ENCODE data around the gene FSIP1. TPM values are rescaled to one million over a fixed set of nuclear protein-coding genes. Genes with fewer than 3 reads are reported as not detected.

Gene FSIP1
- polyA plus RNA-seq, 2 of the 4 experiments (the other 2 are of a cell fraction), result 0.71 to 0.93 TPM

DNA sequence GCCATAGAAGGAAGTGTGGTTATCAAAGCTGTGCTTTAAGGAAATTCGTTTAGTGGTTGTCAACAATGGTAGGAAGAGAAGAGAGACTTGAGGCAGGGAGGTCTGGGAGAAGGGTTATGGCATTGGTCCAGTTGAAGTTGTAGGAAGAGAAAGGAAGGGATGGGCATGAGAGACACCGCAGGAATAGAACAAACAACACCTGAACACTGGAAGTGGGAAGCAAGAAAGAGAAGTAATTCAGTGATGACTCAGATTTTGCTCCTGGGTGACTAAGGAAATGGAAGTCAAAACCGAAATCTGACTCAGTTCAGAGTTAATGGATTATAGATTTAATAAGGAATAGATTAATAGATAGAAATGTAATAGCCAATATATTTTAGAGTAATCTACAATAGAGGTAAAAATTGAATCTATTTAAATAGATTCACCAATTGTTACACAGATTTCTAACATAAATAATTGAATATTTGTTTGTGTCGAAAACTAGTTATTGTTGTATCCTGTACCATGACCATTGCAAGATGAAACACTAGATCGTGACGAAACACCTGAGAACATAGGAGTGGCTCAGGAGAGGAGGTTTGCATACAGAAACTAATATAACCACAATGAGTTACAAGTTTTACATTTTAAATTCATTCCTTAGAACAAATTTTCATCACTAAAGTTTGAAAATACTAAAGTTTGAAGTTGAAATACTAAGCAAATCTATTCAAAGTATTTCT lies 165.7 kb downstream of the FSIP1 start:
- TF ChIP-seq GATA3 (IDR thresholded peaks at IDR 0.05; ENCODE audit: borderline replicate concordance) (no peak), FOSL2 (IDR thresholded peaks at IDR 0.05) (no peak), FOSL2 (CRISPR knock-in tag; IDR thresholded peaks at IDR 0.05) (peak; percentile 21; the same call in 1 of the 2 replicates)
- FAIRE-seq (no peak), DNase-seq (ENCODE audit: low read depth in 1 of 2, low spot score in 1 of 2) (no peak), ATAC-seq (no peak)
- H3K27ac ChIP-seq, result peak overlapping the region in 1 of 2 experiments; percentile 34; a peak in 1 of 6 replicates
- H3K4me1 ChIP-seq, result peaks cover 29% of the 10 kb centered on the region
- peaks cover 4% of the 10 kb centered on the region; the same call in 1 of the 3 replicates for H3K9me3 ChIP-seq
- POLR2A ChIA-PET, result no interaction called here
- CTCF ChIA-PET, result no interaction called here
- peak overlapping the region; percentile 26; the same call in 1 of the 3 replicates for H3K4me2 ChIP-seq
- H3K4me3 ChIP-seq, result no peak overlapping the region
- WGBS (ENCODE audit: missing lambda C conversion rate), result 46% methylated on average over 6 of the region's 6 CpGs

DNA sequence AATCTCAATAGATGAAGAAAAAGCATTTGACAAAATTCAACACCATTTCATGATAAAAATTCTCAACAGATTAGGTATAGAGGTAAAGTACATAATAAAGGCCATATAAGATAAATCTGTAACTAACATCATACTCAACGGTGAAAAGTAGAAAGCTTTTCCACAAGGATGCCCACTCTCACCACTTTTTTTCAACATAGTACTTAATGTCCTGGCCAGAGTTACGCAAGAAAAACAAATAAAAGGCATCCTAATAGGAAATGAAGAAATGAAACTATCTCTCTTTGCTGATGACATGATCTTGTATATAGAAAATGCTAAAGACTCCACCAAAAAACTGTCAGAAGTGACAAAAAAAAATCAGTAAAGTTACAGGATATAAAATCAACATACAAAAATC lies 168.8 kb downstream of the FSIP1 start:
- Histone ChIP-seq H3K9me3 (peaks cover 4% of the 10 kb centered on the region; the same call in 1 of the 3 replicates), H3K27ac (no peak overlapping the region), H3K4me1 (peaks cover 25% of the 10 kb centered on the region), H3K4me3 (no peak overlapping the region), H3K4me2 (no peak overlapping the region)
- CTCF ChIA-PET, result no interaction called here
- FAIRE-seq (no peak), ATAC-seq (no peak), DNase-seq (ENCODE audit: low read depth in 1 of 2, low spot score in 1 of 2) (no peak)
- POLR2A ChIA-PET, result no interaction called here
- TF ChIP-seq RCOR1 (IDR thresholded peaks at IDR 0.05; ENCODE audit: low read depth, low read length) (no peak), RNF2 (IDR thresholded peaks at IDR 0.05; ENCODE audit: borderline replicate concordance, low read depth) (no peak), ZC3H11A (IDR thresholded peaks at IDR 0.05) (no peak), NFE2L2 (conservative IDR thresholded peaks at IDR 0.05; ENCODE audit: low read length) (no peak), CBX2 (IDR thresholded peaks at IDR 0.05; ENCODE audit: borderline replicate concordance, low read depth) (no peak)
- TF ChIP-seq, protein P1, sequence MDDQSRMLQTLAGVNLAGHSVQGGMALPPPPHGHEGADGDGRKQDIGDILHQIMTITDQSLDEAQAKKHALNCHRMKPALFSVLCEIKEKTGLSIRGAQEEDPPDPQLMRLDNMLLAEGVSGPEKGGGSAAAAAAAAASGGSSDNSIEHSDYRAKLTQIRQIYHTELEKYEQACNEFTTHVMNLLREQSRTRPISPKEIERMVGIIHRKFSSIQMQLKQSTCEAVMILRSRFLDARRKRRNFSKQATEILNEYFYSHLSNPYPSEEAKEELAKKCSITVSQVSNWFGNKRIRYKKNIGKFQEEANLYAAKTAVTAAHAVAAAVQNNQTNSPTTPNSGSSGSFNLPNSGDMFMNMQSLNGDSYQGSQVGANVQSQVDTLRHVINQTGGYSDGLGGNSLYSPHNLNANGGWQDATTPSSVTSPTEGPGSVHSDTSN (IDR thresholded peaks at IDR 0.05), result no peak
- WGBS (ENCODE audit: missing lambda C conversion rate), result 94% methylated on average over 2 of the region's 2 CpGs

DNA sequence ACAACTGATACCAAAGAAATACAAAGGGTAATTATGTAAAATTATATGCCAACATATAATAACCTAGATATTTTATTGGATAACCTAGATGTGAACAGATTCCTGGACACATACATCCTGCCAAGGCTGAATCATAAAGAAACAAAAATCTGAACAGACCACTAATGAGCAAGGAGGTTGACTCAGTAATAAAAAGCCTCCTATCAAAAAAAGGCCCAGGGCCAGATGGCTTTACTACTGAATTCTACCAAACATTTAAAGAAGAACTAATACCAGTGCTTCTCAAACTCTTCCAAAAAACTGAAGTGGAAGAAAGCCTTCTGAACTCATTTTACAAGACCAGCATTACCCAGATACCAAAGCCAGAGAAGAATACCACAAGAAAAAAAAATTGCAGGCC lies 169.4 kb downstream of the FSIP1 start:
- CTCF ChIA-PET, result no interaction called here
- H3K4me1 ChIP-seq, result peaks cover 20% of the 10 kb centered on the region
- ATAC-seq, result no peak
- H3K4me3 ChIP-seq, result no peak overlapping the region
- TF ChIP-seq FOSL2 (IDR thresholded peaks at IDR 0.05), result no peak
- TF ChIP-seq FOSL2 (CRISPR knock-in tag; IDR thresholded peaks at IDR 0.05), result no peak
- no peak overlapping the region for H3K4me2 ChIP-seq
- no peak overlapping the region for H3K27ac ChIP-seq
- no peak for DNase-seq (ENCODE audit: low read depth in 1 of 2, low spot score in 1 of 2)
- FAIRE-seq, result no peak
- POLR2A ChIA-PET, result no interaction called here
- peaks cover 4% of the 10 kb centered on the region; the same call in 1 of the 3 replicates for H3K9me3 ChIP-seq

DNA sequence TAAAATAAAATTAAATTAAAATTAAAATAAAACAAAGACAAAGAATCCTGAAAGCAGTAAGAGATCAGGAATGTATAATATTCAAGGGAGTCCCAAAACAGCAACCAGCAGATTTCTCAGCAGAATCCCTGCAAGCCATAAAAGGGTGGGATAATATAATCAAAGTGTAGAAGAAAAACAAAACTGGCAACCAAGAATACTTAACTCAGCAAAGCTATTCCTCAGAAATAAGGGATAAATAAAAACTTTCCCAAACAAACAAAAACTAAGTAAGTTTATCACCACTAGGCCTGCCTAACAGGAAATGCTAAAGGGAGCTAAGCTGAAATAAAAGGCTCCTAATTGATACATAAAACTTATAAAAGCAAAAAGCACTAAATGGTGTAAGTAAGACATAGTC lies 172.0 kb downstream of the FSIP1 start:
- DNase-seq (ENCODE audit: low read depth in 1 of 2, low spot score in 1 of 2), result no peak
- TF ChIP-seq CBX2 (IDR thresholded peaks at IDR 0.05; ENCODE audit: borderline replicate concordance, low read depth), result no peak
- no peak for TF ChIP-seq FOXS1 (CRISPR knock-in tag; IDR thresholded peaks at IDR 0.05)
- TF ChIP-seq, protein P2, sequence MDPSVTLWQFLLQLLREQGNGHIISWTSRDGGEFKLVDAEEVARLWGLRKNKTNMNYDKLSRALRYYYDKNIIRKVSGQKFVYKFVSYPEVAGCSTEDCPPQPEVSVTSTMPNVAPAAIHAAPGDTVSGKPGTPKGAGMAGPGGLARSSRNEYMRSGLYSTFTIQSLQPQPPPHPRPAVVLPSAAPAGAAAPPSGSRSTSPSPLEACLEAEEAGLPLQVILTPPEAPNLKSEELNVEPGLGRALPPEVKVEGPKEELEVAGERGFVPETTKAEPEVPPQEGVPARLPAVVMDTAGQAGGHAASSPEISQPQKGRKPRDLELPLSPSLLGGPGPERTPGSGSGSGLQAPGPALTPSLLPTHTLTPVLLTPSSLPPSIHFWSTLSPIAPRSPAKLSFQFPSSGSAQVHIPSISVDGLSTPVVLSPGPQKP (IDR thresholded peaks at IDR 0.05; ENCODE audit: low read depth, low read length), result no peak
- TF ChIP-seq HOXB13 (CRISPR knock-in tag; IDR thresholded peaks at IDR 0.05; ENCODE audit: low read depth), result no peak
- TF ChIP-seq, protein P3, sequence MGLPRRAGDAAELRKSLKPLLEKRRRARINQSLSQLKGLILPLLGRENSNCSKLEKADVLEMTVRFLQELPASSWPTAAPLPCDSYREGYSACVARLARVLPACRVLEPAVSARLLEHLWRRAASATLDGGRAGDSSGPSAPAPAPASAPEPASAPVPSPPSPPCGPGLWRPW (IDR thresholded peaks at IDR 0.05), result no peak
- no peak for TF ChIP-seq SREBF2 (IDR thresholded peaks at IDR 0.05)
- TF ChIP-seq HDAC2 (IDR thresholded peaks at IDR 0.05), result no peak
- TF ChIP-seq, protein P4, sequence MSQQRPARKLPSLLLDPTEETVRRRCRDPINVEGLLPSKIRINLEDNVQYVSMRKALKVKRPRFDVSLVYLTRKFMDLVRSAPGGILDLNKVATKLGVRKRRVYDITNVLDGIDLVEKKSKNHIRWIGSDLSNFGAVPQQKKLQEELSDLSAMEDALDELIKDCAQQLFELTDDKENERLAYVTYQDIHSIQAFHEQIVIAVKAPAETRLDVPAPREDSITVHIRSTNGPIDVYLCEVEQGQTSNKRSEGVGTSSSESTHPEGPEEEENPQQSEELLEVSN (IDR thresholded peaks at IDR 0.05; ENCODE audit: borderline replicate concordance, low read depth), result no peak
- TF ChIP-seq, protein P1 (IDR thresholded peaks at IDR 0.05), result no peak
- POLR2A ChIA-PET, result interaction anchor here (0.6 kb wide), 1 partner anchor 30 kb away, joined by 3 read pairs; no protein-coding TSS in a partner anchor
- H3K4me1 ChIP-seq, result no peaks in the 10 kb centered on the region
- ATAC-seq, result no peak
- H3K4me2 ChIP-seq, result no peak overlapping the region
- FAIRE-seq, result no peak
- H3K4me3 ChIP-seq, result no peak overlapping the region
- H3K27ac ChIP-seq, result no peak overlapping the region
- CTCF ChIA-PET, result interaction anchor here (1.2 kb wide), 1 partner anchor 31 kb away, joined by 3 read pairs; no protein-coding TSS in a partner anchor
- peaks cover 4% of the 10 kb centered on the region; the same call in 1 of the 3 replicates for H3K9me3 ChIP-seq
